ENCODE data around the gene CEP68. TPM values are rescaled to one million over a fixed set of nuclear protein-coding genes. Genes with fewer than 3 reads are reported as not detected.
A peak's percentile ranks its signal among the peaks of the same experiment; 100 is the strongest.
"Not testable (repeated sequence)": the region's sequence is repeated elsewhere in the genome, so short reads cannot be mapped to it uniquely, and the experiment has no call there.

CEP68 gene
- total RNA-seq, 1 donor from 2014 or later = 21.7 TPM

GRCh38 chr2:65129826-65130663 lies 73.8 kb downstream of the CEP68 start, which contains the start of gene RAB1A:
TSS of gene RAB1A (minus strand) at chr2:65130106. CDS start at chr2:65129915, 191 bp downstream.
- DNase-seq (ENCODE audit: low spot score) = peak; percentile 99

GRCh38 chr2:65130664-65131175 lies 74.5 kb downstream of the CEP68 start:
- no peak for DNase-seq (ENCODE audit: low spot score)

GRCh38 chr2:65132930-65133329 lies 76.7 kb downstream of the CEP68 start:
- not testable (repeated sequence) for DNase-seq (ENCODE audit: low spot score)

DNA sequence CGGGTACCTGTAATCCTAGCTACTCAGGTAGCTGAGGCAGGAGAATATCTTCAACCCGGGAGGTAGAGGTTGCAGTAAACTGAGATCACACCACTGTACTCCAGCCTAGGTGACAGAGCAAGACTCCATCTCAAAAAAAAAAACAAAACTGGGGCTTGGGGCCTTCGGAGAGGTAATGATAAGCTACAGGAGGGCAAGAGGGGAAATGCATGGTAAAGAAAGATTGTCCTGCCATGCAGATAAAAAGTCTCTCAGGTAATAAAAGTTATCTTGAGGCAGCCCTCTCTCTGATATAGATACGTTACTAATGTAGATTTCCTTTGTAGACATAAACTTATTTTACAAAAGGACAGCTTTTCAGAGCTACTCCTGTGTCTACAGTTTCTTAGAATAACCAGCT lies 77.4 kb downstream of the CEP68 start:
- DNase-seq (ENCODE audit: low spot score) = no peak

- DNase-seq (ENCODE audit: low spot score) = no peak
Measured at GRCh38 chr2:65134158-65134557, 77.9 kb downstream of the CEP68 start.

DNA sequence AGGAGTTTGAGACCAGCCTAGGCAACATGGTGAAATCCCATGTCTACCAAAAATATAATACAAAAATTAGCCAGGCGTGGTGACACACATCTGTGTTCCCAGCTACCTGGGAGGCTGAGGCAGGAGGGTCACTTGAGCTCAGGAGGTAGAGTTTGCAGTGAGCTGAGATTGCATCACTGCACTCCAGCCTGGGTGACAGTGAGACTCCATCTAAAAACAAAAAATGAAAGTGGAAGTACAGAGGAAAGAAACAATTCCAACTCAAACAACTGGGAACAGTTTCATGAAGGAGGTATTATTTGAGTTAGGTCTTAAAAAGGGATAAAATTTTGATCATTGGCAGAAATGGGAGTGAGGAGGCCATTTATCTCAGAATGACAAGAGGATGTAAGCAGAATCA lies 80.0 kb downstream of the CEP68 start:
- no peak for DNase-seq (ENCODE audit: low spot score)

Other genes with a start within 250 kb of the CEP68 start
- gene SLC1A4, start 67.0 kb upstream of the CEP68 start, total RNA-seq = 14.3 TPM
- 139 TPM for gene RAB1A, start 73.7 kb downstream of the CEP68 start, total RNA-seq
- 209 TPM for gene ACTR2, start 171.4 kb downstream of the CEP68 start, total RNA-seq

Data from mucosa of gallbladder (tissue), 1 donor.